Transverse colon (tissue), 4 donors: ENCODE results near the gene EEF2.

Experiments used
- CTCF ChIP-seq, 5 experiments: fragments of 200-600 bp in 3 of 5; fragments of 450-650 bp in 2 of 5; sonication (generic) in 3 of 5; IDR thresholded peaks; 1 replicate in 2 of 5; 2 replicates in 3 of 5; pipeline ENCODE4 v1.5.1; 2016 to 2017; ENCODE audit warnings: antibody characterized with exemption in 5 of 5, inconsistent platforms in 3 of 5, mild to moderate bottlenecking in 2 of 5, moderate library complexity in 1 of 5
- EP300 ChIP-seq: sonication (generic); formaldehyde crosslinking; IDR thresholded peaks from one replicate; pipeline ENCODE4 v1.6.1; 2017; ENCODE audit warnings: antibody characterized with exemption, low read depth
- POLR2A ChIP-seq: fragments of 450-650 bp; IDR thresholded peaks from one replicate; pipeline ENCODE4 v1.6.1; 2016; ENCODE audit warnings: antibody characterized with exemption, mild to moderate bottlenecking, moderate library complexity
- POLR2AphosphoS5 ChIP-seq, 3 donors: sonication (generic); formaldehyde crosslinking; IDR thresholded peaks; one replicate each; pipeline ENCODE4 v1.6.1; 2016; ENCODE audit warnings: antibody characterized with exemption in 3 of 3

DNA sequence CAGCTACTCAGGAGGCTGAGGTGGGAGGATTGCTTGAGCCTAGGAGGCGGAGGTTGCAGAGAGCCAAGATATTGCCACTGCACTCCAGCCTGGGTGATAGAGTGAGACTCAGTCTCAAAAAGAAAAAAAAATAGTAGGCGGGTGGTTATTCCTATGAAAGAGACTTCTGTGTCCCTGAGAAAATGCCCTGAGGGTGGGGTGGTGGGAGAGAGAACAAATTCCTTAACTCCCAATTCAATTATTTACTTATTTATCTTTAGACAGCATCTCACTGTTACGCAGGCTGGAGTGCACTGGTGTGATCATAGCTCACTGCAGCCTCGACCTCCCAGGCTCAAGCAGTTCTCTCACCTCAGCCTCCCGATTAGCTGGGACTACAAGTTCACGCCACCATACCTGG lies 10.3 kb upstream of the EEF2 start:
- no peak for TF ChIP-seq CTCF (IDR thresholded peaks at IDR 0.05)
- TF ChIP-seq POLR2AphosphoS5 (IDR thresholded peaks at IDR 0.05): no peak
- no peak for TF ChIP-seq POLR2A
- TF ChIP-seq EP300: no peak
